ENCODE measurements around the gene ARHGAP22.

ARHGAP22 gene

GRCh38 chr10:48632166-48632565 is 27.3 kb upstream of the ARHGAP22 start:
- DNase-seq = no peak

- DNase-seq = peak; percentile 71 to 86
Observed at GRCh38 chr10:48627984-48628609, 23.2 kb upstream of the ARHGAP22 start.

- no peak for DNase-seq
Observed at GRCh38 chr10:48626986-48627731, 22.3 kb upstream of the ARHGAP22 start.

- DNase-seq = no peak
Observed at GRCh38 chr10:48626447-48626846, 21.6 kb upstream of the ARHGAP22 start.

- DNase-seq = no peak
Observed at GRCh38 chr10:48625826-48626134, 20.9 kb upstream of the ARHGAP22 start.

- no peak for DNase-seq
Observed at GRCh38 chr10:48623607-48624132, 18.8 kb upstream of the ARHGAP22 start.

GRCh38 chr10:48623009-48623408 is 18.1 kb upstream of the ARHGAP22 start:
- no peak for DNase-seq

- DNase-seq = no peak
Observed at GRCh38 chr10:48620719-48621118, 15.8 kb upstream of the ARHGAP22 start.

- no peak for DNase-seq
Observed at GRCh38 chr10:48616436-48616835, 11.6 kb upstream of the ARHGAP22 start.

- no peak for DNase-seq
Observed at GRCh38 chr10:48614481-48615390, 9.9 kb upstream of the ARHGAP22 start.

- DNase-seq = no peak
Observed at GRCh38 chr10:48613016-48613415, 8.1 kb upstream of the ARHGAP22 start.

- no peak for DNase-seq
Observed at GRCh38 chr10:48612236-48612943, 7.5 kb upstream of the ARHGAP22 start.

GRCh38 chr10:48611133-48611532 is 6.3 kb upstream of the ARHGAP22 start:
- no peak for DNase-seq

- peak in 1 of 2 experiments; percentile 35 for DNase-seq
Observed at GRCh38 chr10:48610585-48611093, 5.8 kb upstream of the ARHGAP22 start.

GRCh38 chr10:48609899-48610584 is 5.2 kb upstream of the ARHGAP22 start:
- DNase-seq = no peak

GRCh38 chr10:48609441-48609840 is 4.6 kb upstream of the ARHGAP22 start:
- DNase-seq = no peak

- no peak for DNase-seq
Observed at GRCh38 chr10:48608976-48609375, 4.1 kb upstream of the ARHGAP22 start.

GRCh38 chr10:48608279-48608681 is 3.4 kb upstream of the ARHGAP22 start:
- peak in 1 of 2 experiments; percentile 35 for DNase-seq

- no peak for DNase-seq
Observed at GRCh38 chr10:48607356-48608278, 2.7 kb upstream of the ARHGAP22 start.

- DNase-seq = no peak
Observed at GRCh38 chr10:48606530-48607355, 1.9 kb upstream of the ARHGAP22 start.
